ENCODE data around the gene SSTR4.

The SSTR4 gene

DNA sequence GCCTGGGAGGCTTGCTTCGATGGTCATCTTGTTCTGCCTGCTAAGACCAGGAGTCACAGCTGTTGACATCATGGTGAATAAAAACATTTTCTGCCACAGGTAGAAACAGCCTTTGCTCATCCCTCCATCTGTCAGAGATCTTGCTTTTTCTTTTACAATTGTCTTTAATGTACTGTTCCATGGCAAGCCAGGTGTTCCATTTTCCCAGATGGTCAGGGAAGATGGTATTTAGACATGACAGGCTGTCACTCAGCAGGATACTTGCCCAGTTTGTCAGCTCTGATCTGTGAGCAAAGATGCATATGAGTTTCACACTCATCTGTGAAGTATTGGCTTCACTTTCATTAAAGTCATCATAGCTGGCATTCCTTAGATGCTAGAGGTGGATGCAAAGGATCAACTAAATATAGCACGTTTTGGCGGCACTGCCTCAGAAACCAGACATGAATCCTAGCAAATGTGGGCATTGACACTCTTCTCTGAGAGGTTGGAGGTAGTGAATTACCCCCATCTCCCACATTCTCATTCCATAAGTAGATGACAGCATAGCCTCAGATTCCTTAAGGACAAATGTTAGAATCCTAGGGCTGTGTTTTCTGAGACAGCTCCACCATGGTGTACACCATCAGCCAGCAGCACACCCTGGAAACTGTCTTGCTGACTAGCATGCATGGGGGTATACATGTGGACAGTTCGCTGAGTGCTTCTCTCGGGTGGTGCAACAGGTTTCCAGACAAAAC, 4.2 kb downstream of the SSTR4 start:
- no peak for FAIRE-seq
- no peak for DNase-seq (ENCODE audit: insufficient read length, low spot score)

DNA sequence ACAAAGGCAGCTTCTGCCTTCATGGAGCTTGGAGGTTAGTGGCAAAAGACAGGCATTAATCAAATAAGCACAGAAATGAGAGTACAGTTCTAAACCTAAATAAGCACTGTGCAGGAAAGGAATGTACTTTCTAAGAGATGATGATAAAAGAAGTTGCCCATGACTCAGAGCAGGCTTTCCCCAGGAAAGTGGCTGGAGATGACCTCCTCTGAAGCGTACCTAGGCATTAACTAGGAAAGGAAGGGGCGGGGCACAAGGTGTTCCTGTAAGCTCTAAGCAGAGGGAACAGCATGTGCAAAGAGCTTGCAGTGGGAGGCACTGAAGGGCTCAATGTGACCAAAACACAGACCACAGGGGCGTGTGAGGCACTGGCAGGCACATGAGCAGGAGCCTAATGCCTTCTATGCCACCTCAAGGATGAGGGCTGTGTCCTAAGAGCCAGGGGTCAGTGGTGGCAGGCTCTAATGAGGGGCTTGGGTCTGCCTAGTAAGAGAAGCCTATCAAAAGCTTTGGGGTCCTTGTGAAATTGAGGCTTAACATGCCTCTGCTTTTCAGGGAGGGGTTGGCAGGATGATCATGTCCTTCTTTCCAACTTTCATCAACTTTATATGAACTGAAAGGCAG, 4.9 kb downstream of the SSTR4 start:
- DNase-seq (ENCODE audit: insufficient read length, low spot score) (no peak), FAIRE-seq (no peak)

DNA sequence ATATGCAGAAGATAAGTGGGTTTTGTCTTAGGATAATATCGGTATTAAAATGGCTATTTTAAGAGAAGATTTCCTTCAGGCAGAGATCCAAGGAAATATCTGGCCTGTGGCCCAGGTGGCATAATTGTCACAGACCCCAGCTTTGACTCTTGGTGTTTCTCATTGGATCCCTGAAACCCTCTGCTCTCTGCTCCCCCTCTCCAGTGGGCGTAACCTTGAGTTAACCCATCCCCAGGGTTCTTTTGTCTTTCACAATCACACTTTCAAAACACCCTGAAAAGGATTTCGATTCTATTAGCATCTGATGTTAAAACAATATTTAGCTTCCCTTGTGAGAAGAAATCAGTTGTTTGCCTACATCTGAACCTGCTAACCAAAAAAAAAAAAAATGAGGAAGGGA, 7.2 kb downstream of the SSTR4 start:
- FAIRE-seq (no peak), DNase-seq (ENCODE audit: insufficient read length, low spot score) (no peak)

DNA sequence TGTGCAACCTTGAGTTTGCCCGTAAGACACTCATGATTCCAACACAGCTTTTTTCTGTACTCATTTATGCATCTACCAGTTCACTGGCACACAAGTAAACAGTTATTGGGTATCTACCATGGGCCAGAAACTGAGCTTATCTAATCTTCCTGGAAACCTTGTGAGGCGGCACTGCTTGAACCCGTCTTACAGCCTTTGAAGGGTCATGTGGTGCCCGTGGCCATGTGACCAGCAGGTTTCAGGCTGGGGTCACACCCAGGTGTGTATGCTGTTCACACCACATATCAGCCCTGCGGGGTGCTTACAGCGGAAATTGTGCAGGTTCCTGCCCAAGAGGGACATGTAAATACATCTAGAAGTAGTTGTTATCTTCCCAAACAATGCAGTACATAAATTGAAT, 8.3 kb downstream of the SSTR4 start:
- FAIRE-seq (no peak), DNase-seq (ENCODE audit: insufficient read length, low spot score) (no peak)

DNA sequence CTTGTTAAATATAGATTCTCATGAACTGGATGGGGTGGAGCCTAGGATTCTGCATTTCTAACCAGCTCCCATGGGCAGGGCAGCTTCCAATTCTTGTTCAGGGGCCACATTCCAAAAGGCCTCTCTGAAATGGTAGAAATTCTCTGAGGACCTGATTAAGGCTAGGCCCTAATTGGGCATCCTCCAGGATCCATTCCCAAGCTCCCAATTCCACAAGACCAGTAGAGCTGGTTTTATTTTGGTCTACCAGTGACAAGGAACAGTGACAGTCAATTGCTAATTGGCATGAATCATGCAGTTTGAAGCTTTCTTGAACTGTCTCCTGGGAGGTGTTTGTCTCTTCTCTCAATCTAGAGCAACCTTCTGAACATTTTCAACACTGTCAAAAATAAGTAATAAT, 11.3 kb downstream of the SSTR4 start:
- FAIRE-seq, result no peak
- no peak for DNase-seq (ENCODE audit: insufficient read length, low spot score)

DNA sequence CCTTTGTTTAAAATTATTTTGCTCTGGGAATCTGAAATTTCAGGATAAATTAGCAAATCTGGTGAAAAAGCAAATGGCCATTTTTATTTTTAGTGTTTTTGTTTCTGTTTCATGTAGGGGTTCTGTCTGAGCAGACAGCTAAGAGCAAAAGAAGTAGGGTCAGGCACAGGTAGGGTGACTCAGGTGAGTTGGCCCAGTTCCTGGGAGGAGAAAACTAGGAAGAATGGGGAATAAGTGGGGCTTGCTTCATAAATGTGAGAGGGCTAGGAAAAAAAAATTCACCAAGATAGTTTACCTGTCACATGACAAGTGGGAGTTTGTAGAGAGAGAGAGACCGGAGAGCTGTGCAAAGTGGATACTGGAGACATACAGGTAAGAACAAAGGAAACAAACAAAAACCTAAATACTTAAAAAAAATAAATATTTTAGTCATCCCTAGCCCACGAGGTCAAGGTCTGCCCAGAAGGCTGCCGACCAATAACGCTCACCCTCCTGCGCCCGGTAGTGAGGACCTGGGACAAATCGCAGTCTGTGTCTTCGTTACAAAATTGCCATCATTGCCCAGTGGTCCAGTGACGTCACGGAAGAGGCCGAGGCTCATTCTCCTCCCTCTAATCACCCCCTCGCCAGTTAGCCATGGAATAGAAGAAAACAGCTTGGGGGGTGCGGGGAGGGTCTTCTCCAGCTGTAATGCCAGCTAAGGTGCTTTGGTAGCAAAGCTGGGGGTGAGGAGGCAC, 12.1 kb downstream of the SSTR4 start:
- FAIRE-seq (no peak), DNase-seq (ENCODE audit: insufficient read length, low spot score) (no peak)

DNA sequence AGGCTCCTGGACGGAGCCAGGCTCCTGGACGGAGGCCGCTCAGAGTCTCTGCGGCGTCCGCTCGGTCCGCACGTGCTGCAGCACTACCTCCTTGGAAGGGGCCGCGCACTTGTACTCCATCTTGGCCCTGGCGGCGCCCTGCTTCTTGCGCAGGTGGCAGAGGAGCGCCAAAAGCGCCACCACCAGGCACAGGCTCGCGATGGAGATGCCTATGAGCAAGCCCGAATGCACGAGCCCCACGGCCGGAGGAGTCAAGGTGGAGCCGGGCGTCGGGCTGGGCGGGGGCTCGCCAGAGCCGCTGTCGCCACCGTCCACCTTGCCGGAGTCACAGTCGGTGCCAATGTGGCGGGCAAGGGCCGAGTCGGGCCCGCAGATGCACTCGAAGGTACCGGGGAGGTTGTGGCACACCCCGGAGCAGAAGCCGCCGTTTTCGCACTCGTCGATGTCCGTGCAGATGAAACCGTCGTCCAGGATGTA, 12.7 kb downstream of the SSTR4 start:
- DNase-seq (ENCODE audit: insufficient read length, low spot score) (no peak), FAIRE-seq (no peak)

DNA sequence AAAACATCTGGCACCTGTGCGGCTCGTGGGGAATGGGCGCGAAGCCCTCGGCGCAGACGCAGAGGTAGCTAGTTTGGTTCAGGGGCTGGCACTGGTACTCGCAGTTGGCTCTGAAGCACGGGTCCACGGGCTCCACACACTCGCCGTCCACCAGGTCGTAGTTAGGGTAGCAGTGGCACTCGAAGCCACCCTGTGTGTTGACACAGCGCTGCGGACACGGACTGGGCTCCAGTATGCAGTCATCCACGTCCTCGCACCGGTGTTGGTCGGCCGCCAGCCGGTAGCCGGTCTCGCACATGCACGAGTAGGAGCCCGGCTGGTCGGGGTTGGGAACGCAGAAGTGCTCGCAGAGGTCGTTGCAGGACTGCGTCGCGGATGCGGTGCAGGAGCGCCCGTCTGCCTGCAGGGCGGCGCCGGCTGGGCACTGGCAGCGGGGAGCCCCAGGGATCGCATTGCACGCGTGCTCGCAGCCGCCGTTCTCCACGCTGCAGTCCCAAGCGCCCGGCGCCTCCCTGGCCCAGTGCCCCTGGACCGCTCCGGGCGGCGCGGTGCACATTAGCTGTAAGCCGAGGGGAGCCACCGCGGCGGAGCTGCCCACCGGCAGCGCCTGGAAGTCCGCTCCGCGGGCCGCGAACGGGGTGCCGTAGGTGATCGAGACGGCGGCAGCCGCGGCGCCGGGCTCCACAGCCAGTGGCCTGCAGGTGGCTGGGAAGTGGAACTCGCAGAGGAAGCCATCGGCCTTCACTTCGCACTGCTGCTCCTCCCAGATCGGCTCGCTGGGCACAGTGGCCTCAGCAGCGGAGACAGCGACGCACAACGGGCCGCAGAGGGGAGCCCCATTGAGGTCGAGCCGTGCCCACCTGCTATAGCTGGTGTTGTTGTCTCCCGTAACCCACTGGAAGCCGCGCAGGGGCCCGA, 13.4 kb downstream of the SSTR4 start:
- no peak for DNase-seq (ENCODE audit: insufficient read length, low spot score)
- FAIRE-seq, result no peak

DNA sequence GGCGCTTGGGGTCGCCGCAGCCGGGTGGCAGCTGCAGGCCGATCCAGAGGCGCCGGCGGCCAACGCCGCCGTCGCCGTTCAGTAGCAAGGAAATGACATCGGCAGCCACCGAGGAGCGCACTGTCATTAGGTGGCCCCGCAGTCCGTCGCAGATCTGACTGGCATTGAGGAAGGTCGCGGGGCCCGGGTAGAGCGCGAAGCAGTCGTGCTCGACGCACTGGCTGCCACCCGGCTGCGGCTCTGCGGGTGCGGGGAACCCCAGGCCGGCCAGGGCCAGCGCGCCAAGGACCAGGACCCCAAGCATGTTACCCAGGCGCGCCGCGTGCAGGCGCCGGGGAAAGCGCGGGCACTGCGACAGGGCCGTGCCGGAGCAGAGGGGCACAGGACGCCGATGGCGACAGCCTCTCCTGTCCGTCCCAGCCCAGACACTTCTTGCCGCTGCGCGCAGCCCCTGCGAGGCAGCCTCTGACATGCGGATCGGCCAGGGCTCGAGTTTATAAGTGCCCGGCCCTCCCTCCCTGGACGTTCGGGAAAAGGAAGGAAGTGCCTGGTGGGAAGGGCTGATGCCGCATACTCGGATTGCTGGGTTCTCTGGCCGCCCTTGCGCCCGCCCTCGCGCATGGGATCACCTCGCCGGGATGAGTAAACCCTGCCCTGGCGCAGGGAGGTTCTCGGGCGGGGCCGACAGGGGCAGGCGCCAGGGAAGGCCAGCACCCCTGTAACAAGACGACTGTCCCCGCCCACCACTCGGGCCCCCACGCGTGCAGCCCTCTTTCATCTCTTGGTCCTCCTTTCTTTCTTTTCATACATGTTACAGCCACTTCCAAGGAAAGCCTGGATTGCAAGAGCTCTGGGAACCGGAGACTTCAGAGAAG, 14.3 kb downstream of the SSTR4 start, which contains the start of gene THBD:
Gene THBD, minus strand, starts transcription at position 472 of the 875 bp plus-strand sequence. Its CDS starts 168 bp downstream, at position 304.
- DNase-seq (ENCODE audit: insufficient read length, low spot score) (peak; percentile 40), FAIRE-seq (peak; percentile 52)

DNA sequence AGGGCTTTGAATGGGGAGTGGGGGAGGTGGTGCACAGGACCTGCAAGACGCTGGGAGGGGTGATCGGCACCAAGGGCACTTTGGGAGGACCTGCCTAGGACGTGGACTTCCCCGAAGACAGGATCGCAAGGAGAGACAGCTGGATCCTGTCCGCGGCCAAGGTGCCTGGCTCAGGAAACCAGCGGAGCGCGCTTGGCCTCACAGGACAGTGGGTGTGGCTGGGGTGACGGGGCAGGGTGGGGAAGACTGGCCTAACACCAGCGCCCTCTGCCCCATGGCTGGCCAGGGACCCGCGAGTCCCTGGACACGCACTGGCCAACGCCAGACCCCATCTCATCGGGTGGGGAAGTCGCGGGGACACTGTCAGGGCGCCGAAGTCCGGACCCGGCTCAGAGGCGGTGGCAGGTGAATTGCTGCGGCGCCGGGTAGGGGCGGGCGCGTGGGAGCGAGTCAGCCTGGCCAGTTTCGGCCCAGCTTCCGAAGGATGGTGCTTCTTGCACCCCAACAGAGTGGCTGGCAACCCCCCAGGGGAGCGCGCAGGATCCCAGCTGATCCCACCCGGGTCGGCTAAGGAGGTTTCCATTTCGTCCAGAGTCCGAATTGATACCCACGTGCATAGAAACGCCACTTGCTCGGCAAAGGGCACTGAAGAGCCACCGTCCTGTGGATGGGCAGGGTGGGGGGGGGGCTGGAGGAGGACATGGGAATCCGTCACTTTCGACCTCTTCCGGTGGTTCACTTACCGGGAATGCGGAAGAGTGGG, 15.1 kb downstream of the SSTR4 start:
- peak; percentile 20 for FAIRE-seq
- peak; percentile 19 for DNase-seq (ENCODE audit: insufficient read length, low spot score)

DNA sequence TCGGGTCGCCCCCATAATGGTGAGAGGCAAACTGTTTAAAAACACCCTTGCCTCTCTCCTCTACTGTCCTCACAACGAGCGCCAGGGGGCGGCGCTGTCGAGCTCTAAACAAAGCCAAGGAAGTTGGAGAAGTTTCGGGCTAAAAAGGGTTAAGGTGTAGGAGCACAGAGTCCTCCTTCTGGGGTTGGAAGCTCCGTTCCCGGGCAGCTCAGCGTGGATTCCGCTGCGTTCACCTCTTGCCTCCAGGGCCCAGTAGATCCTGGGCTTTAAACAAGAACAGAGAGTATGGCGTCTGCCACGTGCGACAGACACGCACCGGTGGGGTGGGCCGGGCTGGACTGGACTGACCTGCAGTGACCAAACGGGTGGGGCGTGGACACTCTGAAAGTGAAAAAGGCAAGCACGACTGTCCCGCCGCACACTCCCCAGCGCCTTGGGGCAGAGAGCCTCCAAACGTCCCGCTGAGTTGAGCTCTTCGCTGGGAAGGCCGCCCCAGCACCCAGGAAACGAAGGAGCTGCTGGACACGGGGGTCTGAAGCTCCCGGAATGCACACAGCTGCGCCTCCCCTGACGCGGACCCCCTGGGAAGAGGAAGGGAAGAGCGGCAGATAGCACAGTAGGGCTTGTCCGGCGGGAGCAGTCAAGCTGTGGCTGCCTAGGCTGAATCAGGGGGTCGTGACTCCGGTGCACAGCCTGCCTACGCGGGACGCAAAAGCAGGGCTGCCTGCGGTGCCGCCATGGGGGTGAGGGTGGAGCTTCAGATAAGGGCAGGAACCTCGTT, 15.9 kb downstream of the SSTR4 start:
- no peak for FAIRE-seq
- peak; percentile 29 for DNase-seq (ENCODE audit: insufficient read length, low spot score)

DNA sequence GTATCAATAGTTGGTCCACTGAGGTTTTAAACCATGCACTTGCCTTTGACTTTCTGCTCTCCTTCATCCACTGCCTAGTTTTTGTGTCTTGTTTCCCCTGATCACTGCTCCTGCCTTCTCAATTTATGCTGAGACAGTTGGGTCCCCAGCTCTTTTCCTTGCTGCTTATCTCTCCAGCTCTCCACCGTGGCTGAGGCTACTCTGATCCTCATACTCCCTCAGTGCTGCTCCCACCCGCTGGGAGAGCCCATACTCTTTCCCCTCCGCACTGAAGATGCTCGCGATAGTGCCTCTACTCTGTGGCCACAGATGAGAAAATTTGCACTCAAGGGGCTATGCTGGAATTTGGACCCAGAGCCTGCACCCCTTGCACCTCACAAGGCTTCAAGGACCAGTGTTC, 17.8 kb downstream of the SSTR4 start:
- no peak for FAIRE-seq
- no peak for DNase-seq (ENCODE audit: insufficient read length, low spot score)

DNA sequence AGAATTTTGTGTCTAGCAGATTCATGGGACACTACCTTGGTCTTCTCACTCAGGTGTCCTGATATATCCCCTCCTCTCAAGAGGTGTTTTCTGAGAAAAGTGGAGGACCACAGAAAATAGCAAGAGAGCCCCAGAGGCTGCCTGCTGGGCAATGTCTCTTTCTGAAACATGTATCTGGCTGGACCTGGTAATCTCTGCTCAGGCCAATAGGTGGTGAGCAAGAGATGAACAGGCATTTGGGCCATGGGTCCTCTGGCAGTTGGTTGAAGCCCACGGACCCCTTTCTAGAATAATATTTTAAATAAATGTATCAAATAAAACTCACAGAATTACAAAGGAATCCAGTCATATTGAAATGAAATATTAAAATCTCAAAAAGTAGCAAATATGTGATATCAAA, 23.1 kb downstream of the SSTR4 start:
- FAIRE-seq (no peak), DNase-seq (ENCODE audit: insufficient read length, low spot score) (no peak)

DNA sequence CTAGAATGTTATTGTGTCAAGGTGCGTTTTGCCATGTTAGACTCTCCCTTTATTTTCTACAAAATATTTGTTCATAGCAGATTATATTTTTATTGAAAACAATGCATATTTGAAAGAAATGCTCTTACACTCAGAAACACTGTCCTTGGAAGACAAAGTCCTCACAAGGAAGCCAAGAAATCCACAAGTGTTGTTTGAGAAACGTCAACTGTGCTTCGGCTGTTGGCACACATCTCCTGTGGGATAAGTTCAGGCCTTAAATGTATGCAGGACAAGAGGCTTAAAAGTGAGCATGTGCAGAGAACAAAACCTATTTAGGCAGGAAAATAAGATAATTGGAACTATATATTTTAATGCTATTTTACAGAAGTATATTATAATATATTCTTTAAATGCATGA, 23.9 kb downstream of the SSTR4 start:
- FAIRE-seq, result no peak

DNA sequence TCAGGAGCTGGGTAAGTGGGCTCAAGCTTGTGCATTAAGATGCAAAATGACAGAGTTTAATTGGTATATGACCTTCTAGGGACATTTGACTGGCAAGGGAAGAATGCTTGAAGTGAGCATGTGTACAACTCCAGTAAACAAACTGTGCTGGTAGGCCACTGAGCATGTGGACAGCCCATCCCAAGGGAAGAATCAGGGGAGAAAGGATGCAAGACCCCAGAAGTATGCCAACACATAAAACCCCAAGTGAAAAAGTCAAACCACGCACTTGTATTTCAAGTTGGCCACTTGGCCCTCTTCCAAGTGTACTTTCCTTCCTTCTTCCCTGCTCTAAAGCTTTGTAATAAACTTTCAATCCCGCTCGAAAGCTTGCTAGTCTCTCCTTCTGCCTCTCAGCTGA, 24.7 kb downstream of the SSTR4 start:
- FAIRE-seq (no peak), DNase-seq (ENCODE audit: insufficient read length, low spot score) (no peak)

More for the DNA sequence above, 23.9 kb downstream of the SSTR4 start:
- no peak for DNase-seq (ENCODE audit: insufficient read length, low spot score)

DNA sequence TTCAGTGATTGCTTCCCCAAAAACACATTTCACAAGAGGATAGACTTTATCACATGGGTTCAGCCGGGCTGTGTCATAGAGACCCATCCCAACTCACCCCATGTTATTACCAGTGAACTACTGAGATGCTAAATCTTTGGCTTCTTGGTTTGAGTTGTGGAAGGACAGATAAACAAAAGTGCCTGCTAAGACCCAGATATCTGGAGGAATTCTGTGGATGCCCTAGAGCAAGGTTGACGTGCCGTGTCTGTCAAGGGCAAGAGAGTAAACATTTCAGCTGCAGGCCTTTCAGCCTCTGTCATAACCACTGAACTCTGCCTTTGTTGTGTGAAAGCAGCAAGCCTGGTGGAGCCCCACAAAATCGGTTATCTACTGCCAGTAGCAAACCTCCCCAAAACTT, 25.5 kb downstream of the SSTR4 start:
- DNase-seq (ENCODE audit: insufficient read length, low spot score) (no peak), FAIRE-seq (no peak)

DNA sequence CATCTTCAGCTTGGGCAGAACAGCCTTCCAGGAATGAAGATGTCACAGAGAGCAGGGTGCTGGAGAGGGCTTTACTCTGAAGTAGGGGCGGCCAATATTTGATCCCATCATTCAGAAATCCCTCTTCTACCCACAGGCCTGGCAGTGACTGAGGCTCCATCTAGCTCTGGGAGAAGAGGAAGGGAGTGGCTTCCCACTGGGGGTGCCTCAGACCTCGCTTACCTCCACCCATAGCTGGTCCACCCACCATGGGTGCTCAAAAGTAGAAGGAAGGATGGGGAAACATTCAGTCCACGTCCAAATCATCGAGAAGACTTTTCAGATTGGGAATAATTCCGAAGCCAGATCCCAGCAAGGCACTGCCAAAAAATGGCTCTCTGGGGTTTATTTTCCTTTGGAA, 26.1 kb downstream of the SSTR4 start:
- FAIRE-seq (no peak), DNase-seq (ENCODE audit: insufficient read length, low spot score) (no peak)

Data from HTR-8/SVneo (cell line).